ENCODE results near the gene RNF8.
"Not testable (repeated sequence)": the region's sequence is repeated elsewhere in the genome, so short reads cannot be mapped to it uniquely, and the experiment has no call there.

RNF8 gene

GRCh38 chr6:37321516-37322415 lies 32.0 kb upstream of the RNF8 start:
- DNase-seq (ENCODE audit: low read depth): no peak

GRCh38 chr6:37323580-37323979 lies 30.2 kb upstream of the RNF8 start:
- no peak for DNase-seq (ENCODE audit: low read depth)

- DNase-seq (ENCODE audit: low read depth): no peak
Measured at GRCh38 chr6:37324131-37325033, 29.4 kb upstream of the RNF8 start.

- DNase-seq (ENCODE audit: low read depth): not testable (repeated sequence)
Measured at GRCh38 chr6:37330345-37330744, 23.4 kb upstream of the RNF8 start.

- DNase-seq (ENCODE audit: low read depth): no peak
Measured at GRCh38 chr6:37331047-37331446, 22.7 kb upstream of the RNF8 start.

- DNase-seq (ENCODE audit: low read depth): no peak
Measured at GRCh38 chr6:37332894-37333293, 20.9 kb upstream of the RNF8 start.

GRCh38 chr6:37334047-37334446 lies 19.7 kb upstream of the RNF8 start:
- no peak for DNase-seq (ENCODE audit: low read depth)

GRCh38 chr6:37338317-37338716 lies 15.5 kb upstream of the RNF8 start:
- not testable (repeated sequence) for DNase-seq (ENCODE audit: low read depth)

GRCh38 chr6:37338745-37339255 lies 15.0 kb upstream of the RNF8 start:
- no peak for DNase-seq (ENCODE audit: low read depth)

- DNase-seq (ENCODE audit: low read depth): no peak
Measured at GRCh38 chr6:37339741-37340638, 13.8 kb upstream of the RNF8 start.

- no peak for DNase-seq (ENCODE audit: low read depth)
Measured at GRCh38 chr6:37340639-37340943, 13.2 kb upstream of the RNF8 start.

GRCh38 chr6:37343248-37343647 lies 10.5 kb upstream of the RNF8 start:
- no peak for DNase-seq (ENCODE audit: low read depth)

- no peak for DNase-seq (ENCODE audit: low read depth)
Measured at GRCh38 chr6:37344308-37344707, 9.5 kb upstream of the RNF8 start.

- DNase-seq (ENCODE audit: low read depth): not testable (repeated sequence)
Measured at GRCh38 chr6:37345804-37346203, 8.0 kb upstream of the RNF8 start.

- DNase-seq (ENCODE audit: low read depth): no peak
Measured at GRCh38 chr6:37347177-37347576, 6.6 kb upstream of the RNF8 start.

GRCh38 chr6:37347670-37348111 lies 6.1 kb upstream of the RNF8 start:
- DNase-seq (ENCODE audit: low read depth): no peak

- DNase-seq (ENCODE audit: low read depth): no peak
Measured at GRCh38 chr6:37351027-37351426, 2.8 kb upstream of the RNF8 start.

GRCh38 chr6:37352384-37352783 lies 1.4 kb upstream of the RNF8 start:
- DNase-seq (ENCODE audit: low read depth): no peak

- no peak for DNase-seq (ENCODE audit: low read depth)
Measured at GRCh38 chr6:37354526-37355384, 972 bp downstream of the RNF8 start.

- DNase-seq (ENCODE audit: low read depth): no peak
Measured at GRCh38 chr6:37357288-37357687, 3.5 kb downstream of the RNF8 start.

- DNase-seq (ENCODE audit: low read depth): no peak
Measured at GRCh38 chr6:37357860-37358259, 4.1 kb downstream of the RNF8 start.

Data from stimulated activated CD8-positive, alpha-beta memory T cell treated with anti-CD3 and anti-CD28 coated beads, Interleukin-15, amount 100 ng/mL, for 24 hours (primary cell).